GM18511 (cell line): Measurements from ENCODE around the gene BCR.

Experiments
- ATAC-seq: cut with Tn5 transposase; IDR thresholded peaks from one replicate; pipeline ENCODE4 v1.9.1; 2021; ENCODE audit warnings: mild to moderate bottlenecking, moderate library complexity; ENCODE audit not compliant: unreplicated experiment

The BCR gene

GRCh38 chr22:23193882-23194281, 13.6 kb downstream of the BCR start:
- no peak for ATAC-seq

- no peak for ATAC-seq
Observed at GRCh38 chr22:23196165-23196564, 15.9 kb downstream of the BCR start.

- ATAC-seq: no peak
Observed at GRCh38 chr22:23197836-23198235, 17.5 kb downstream of the BCR start.

- no peak for ATAC-seq
Observed at GRCh38 chr22:23199159-23199558, 18.9 kb downstream of the BCR start.

GRCh38 chr22:23200898-23201297, 20.6 kb downstream of the BCR start:
- ATAC-seq: no peak

- ATAC-seq: no peak
Observed at GRCh38 chr22:23202812-23203451, 22.6 kb downstream of the BCR start.

- ATAC-seq: no peak
Observed at GRCh38 chr22:23203452-23204124, 23.3 kb downstream of the BCR start.

- no peak for ATAC-seq
Observed at GRCh38 chr22:23204125-23204488, 23.8 kb downstream of the BCR start.

GRCh38 chr22:23204541-23205157, 24.3 kb downstream of the BCR start:
- no peak for ATAC-seq

- no peak for ATAC-seq
Observed at GRCh38 chr22:23205339-23206049, 25.2 kb downstream of the BCR start.

GRCh38 chr22:23206915-23207314, 26.6 kb downstream of the BCR start:
- no peak for ATAC-seq

- no peak for ATAC-seq
Observed at GRCh38 chr22:23207729-23208393, 27.6 kb downstream of the BCR start.

- ATAC-seq: no peak
Observed at GRCh38 chr22:23210428-23211170, 30.3 kb downstream of the BCR start.

GRCh38 chr22:23211622-23212021, 31.3 kb downstream of the BCR start:
- no peak for ATAC-seq

GRCh38 chr22:23212061-23213021, 32.0 kb downstream of the BCR start:
- no peak for ATAC-seq

GRCh38 chr22:23213022-23213555, 32.8 kb downstream of the BCR start:
- ATAC-seq: no peak

- ATAC-seq: no peak
Observed at GRCh38 chr22:23213581-23214334, 33.4 kb downstream of the BCR start.

- ATAC-seq: no peak
Observed at GRCh38 chr22:23214398-23214797, 34.1 kb downstream of the BCR start.
